ENCODE data around the gene LNPK.
"Not testable (repeated sequence)": the region's sequence is repeated elsewhere in the genome, so short reads cannot be mapped to it uniquely, and the experiment has no call there.

LNPK gene

DNA sequence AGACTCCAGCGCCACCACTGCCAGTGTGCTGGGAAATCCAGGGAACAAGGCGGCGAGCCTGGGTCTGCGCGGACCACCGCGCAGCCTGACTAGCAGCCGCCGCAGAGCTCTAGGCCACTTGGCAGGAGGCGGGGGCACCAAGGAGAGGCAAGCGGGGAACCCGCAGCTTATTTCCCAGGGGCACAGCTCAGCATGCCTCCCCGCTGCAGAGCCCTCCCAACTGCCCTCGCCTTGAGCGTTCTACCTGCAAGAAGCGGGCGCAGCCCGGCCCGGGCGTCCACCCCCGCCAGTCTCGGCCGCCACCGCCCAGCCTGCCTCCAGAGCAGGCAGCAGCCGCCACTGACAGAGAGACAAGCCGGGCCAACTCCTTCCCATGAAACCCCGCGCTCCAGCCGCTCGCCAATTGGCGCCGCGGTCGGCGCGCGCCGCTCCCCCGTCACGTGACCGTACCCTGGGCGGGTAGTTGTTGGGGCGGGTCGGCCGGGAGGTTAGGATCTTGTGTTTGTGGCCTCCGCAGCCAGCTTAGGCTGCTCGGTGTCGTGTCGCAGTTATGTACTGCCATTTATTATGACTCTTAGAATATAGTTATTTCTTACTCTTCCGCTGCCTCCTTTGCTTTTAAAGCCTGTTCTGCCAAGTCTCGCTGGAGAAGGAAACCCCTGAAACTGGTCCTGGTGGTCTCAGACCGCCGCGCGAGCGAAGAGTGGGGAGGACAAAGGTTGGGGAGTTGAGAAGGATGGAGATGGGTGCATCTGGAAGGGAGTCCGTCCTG is at the start of gene LNPK:
LNPK (minus strand) TSS at position 352 of the 772 bp plus-strand sequence. CDS start 6,683 bp downstream, outside the sequence.
- peak; percentile 95 for DNase-seq

DNA sequence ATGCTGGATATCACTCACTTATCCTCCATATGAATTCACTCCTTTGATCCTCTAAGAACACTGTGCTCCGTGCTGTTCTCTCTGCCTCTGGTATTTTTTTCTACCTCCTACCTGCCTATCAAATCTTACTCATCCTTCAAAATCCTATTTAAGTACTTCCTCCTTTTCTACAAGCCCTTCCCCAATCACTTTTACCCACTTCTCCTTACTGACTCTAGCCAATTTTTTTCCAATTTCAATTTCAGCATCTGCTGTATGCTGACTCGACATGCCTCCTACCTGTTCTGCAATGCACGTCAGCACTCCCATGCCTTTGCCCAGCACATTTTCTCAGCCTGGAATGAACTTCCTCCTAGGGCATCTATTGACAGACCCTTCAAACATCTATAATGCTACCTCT is 37.3 kb upstream of the LNPK start:
- DNase-seq = no peak

GRCh38 chr2:176038694-176039093 is 36.6 kb upstream of the LNPK start:
- no peak for DNase-seq

DNA sequence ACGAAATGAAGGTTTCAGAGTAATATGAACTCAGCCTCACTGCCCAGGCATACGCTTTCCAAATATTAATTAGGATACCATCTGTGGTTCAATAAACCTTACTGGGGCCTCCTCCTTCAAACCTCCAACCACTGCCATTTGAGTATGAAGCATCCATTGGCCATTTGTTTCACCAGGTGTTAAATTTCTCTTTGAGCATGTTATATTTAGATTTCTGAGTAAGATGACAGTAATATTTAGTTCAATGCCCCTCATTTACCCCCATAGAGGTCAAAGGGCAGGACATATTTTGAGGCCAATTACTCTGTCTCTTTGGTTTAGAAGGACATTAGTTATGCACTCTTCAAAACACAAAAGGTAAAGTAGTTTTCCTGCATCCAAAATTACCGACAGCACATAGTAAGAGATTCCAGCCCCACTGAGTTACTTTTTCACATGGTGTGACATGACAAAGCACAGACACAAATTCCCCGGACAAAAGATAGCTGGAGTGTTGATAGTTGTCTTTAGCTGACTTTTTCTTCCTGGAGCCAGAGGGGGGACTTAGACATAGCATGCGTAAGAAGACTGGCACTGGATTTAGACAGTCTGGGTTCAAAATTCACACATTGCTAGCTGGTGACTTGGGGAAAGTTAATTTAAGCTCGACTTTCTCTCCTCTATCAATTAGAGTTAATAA is 33.1 kb upstream of the LNPK start:
- no peak for DNase-seq

DNA sequence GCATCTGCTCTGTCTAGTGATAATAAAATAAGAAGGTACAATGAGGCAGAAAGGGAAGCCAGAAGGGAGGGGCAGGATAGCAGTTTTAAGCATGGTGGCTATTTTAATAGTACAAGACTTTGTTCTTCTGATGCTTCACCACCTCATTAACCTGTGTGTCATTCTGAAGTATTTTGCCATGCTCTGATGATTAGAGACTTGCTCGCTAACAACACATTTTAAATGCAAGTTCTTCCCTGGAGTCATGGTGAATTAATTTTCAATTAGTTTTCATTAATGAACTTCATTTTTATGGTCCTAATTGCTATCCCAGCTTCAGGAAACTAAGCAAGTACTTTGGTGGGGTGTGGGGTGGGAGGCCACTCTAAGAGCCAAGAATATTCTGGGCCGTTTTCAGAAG is 25.7 kb upstream of the LNPK start:
- DNase-seq = no peak

DNA sequence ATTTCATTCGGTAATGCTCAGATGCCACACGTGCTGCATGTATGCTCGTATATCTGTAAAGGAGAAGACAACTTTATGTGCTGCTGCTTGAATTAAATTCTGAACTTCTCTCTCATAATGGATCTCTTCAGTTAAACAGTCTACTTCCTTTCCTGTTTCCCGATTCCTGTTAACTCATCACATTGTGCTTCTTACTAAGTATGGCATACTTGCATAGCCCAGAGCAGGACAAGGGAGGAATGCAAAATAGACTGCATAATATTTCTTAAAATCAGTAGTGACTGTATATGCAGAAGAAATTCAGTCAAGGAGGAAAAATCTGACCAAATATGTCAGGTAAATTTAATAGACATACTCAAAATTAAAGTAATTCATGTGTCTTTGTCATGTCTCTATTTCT is 23.9 kb upstream of the LNPK start:
- DNase-seq = no peak

GRCh38 chr2:176024083-176024482 is 22.0 kb upstream of the LNPK start:
- DNase-seq = no peak

DNA sequence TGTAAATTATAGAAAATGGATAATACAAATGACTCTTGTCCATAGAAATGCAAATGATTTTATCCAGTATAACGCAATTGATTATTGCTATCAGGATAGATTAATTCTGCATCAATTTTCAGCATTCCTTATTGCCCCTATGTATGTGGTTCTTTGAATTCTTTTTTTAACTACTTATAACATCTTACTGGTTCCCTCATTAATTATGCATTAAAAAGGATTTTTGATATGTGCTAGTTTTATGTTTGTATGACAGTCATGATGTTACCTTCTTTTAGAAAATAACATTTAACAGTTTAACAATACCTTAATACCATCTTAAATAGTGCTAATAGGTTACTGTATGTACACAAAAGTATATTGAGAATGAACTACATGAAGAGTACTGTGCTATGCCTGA is 20.0 kb upstream of the LNPK start:
- no peak for DNase-seq

GRCh38 chr2:176020400-176020799 is 18.3 kb upstream of the LNPK start:
- no peak for DNase-seq

DNA sequence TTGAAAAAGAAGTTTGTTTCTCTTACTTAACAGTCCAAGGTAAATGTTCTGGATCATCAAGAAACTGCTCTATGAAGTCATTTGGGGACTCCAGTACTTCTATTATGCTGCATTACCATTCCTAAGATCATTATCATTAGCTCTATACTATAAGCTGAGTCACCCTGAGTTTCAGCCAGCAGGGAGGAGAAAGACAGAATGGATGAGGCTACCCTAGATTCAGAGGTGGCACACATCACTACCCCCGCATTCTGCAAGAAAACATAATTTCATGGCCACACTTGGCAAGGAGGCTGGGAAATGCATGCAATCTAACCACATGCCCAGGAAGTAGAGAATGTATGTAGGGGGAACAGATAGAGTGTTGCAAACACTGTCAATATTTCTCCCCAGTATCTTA is 16.6 kb upstream of the LNPK start:
- DNase-seq = no peak

DNA sequence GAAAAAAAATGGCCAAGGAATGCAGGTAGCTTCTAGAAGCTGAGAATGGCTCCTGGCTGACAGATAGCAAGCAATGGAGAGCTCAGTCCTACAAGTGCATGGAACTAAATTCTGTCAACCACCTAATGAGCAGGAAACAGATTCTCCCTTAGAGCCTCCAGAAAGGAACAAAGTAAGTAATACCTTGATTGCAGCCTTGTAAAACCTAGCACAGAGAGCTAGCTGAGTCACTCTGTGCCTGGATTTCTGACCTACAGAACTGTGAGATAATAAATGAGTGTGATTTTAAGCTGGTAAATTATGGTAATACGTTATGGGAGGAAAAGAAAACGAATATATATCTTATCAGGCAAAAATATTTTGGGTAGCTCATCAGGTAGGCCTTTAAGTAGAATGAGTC is 7.4 kb upstream of the LNPK start:
- no peak for DNase-seq

- no peak for DNase-seq
These were observed 2.9 kb upstream of the LNPK start for GRCh38 chr2:176004934-176005333.

- no peak for DNase-seq
These were observed 1.9 kb upstream of the LNPK start for GRCh38 chr2:176003958-176004357.

DNA sequence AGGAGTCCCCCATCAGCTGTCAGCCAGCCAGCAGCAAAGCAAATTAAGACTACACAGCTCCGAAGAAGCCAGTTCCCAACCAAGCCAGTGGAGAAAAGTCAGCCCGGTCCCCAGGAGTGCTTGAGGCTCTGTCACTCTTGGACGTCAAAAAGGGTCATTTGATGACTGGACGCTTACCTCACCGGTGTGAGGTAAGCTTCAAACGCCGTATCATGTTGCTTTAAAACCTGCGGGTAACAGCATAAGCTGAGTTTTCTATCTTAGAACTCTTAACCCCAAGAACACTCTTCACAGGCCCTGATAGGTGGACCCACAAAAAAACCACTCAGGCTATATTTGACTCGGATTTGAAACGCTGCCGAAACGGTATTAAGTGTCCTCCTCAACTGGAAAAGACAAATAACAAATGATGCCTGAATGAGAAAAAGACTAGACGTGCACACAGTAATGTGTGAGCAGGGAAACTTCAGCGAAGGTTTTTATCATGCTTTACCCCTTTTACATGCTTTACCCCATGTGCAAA is 682 bp upstream of the LNPK start:
- peak; percentile 13 for DNase-seq

GRCh38 chr2:176001281-176001915 is 669 bp downstream of the LNPK start:
- peak; percentile 73 for DNase-seq

DNA sequence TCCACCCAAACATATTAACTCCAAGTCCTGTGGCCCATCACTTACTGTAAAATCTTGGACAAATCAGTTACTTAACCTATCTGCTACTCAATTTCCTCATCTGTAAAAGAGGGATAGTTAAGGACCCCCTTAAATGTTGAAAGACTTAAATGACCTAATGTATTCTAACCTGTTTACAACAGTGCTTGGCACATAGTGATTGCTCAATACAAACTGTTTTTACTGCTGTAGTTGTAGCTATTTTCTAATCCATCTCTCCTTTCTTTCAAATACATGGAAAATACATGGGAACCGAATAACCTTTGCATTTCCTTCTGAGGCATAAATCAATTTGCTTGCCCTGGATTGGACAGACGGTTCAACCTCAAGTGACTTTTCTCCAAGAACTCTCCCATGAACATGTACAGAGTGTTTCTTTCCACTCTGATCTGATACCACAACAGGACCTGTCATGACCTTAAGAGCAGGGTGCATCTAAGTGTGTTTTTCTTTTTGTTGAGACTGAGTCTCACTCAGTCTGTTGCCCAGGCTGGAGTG is 2.7 kb downstream of the LNPK start:
- DNase-seq = no peak

- no peak for DNase-seq
These were observed 12.0 kb downstream of the LNPK start for GRCh38 chr2:175990099-175990498.

GRCh38 chr2:175987126-175987525 is 14.9 kb downstream of the LNPK start:
- not testable (repeated sequence) for DNase-seq

GRCh38 chr2:175984846-175985245 is 17.2 kb downstream of the LNPK start:
- DNase-seq = no peak

DNA sequence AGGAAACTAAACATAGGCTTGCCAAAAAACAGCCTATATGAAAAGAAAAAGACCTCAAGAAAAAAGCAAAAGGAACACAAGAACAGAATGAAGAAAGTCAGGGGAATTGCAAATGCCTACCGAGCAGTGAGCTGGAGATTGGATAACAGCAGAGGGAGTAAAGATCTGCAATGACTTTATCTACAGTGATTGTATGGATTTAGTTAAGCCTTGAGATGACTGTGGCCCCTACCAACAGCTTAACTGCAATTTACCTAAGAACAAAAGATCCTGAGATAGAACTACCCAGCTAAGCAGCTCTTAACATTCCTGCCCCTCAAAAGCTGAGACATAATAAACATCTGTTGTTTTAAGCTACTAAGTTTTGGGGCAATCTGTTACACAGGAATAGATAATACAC is 20.5 kb downstream of the LNPK start:
- DNase-seq = no peak

DNA sequence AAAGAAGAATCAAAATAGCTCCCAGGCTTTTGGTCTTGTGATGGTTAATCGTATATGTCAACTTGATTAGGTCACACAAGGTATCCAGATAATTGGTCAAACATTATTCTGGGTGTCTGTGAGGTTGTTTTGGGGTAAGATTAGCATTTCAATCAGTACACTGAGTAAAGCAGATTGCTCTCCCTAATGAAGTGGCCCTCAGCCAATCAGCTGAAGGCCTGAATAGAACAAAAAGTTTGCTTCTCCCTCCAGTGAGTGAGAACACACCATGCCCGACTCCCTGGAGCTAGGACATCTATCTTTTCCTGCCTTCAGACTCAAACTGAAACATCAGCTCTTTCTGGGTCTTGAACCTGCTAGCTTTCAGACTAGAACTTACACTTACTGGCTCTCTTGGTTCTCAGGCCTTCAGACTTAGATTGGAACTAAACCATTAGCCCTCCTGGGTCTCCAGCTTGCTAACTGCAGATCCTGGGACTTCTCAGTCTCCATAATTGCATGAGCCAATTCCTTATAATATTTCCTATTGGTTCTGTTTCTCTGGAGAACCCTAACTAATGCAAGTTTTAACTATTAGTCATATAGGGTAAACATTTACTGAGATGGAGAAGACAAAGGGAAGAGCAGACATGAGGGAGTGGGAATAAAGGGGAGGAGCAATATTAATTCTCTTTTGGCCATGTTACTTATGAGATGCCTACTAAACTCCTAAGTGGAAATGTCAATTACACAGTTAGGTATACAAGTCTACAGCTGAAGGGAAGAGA is 25.5 kb downstream of the LNPK start:
- no peak for DNase-seq

DNA sequence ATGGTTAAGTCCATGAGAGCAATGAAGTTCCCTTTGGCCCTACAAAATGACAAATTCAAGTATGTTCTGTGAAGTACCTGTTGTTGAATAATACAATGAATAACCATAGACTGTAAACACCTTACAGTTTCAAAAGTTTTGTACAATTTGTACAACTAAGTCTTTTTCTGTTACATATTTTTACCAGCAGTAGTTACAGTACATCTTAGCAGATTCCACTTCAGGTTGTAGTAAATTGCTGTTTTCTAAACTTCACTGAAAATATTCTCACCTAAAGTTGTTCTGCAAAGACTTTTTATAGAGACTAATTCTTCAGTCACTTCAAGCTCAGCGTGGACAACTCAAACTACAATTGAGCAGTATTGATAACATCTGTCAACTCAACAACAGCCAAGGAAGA is 28.7 kb downstream of the LNPK start:
- no peak for DNase-seq

- DNase-seq = no peak
These were observed 35.2 kb downstream of the LNPK start for GRCh38 chr2:175966839-175967238.
